H7 (cell line): ENCODE results near the gene CCT3. TPM values are rescaled to one million over a fixed set of nuclear protein-coding genes. Genes with fewer than 3 reads are reported as not detected.
A peak's percentile ranks its signal among the peaks of the same experiment; 100 is the strongest.

Source experiments
- DNase-seq: peaks from one replicate; pipeline ENCODE4 v3.0.0; 2012
- H3K27me3 ChIP-seq: 2 replicates; pipeline ENCODE4 v1.6.0; 2011; ENCODE audit warnings: mild to moderate bottlenecking, low read length; ENCODE audit not compliant: control insufficient read depth, insufficient read depth
- H3K36me3 ChIP-seq: replicated peaks from 2 replicates; pipeline ENCODE4 v1.5.1; 2011; ENCODE audit warnings: low read length; ENCODE audit not compliant: control insufficient read depth, insufficient read depth
- H3K4me3 ChIP-seq: 2 replicates; pipeline ENCODE4 v1.5.1; 2011; ENCODE audit warnings: low read depth, mild to moderate bottlenecking, control low read depth, low read length, moderate library complexity; ENCODE audit not compliant: insufficient read depth
- total RNA-seq: library from RNA; depleted of rRNA; stranded (reverse); fragments of >200 nt; shearing (Covaris generic); gene quantifications from 2 replicates; pipeline ENCODE4 v1.2.3, GENCODE V29; 2014

Gene CCT3
- total RNA-seq, 1 experiment from 2014 or later = 946 TPM

GRCh38 chr1:156285437-156285836 is 52.7 kb downstream of the CCT3 start:
- H3K27me3 ChIP-seq = no peaks in the 10 kb centered on the region
- no peaks in the 10 kb centered on the region for H3K36me3 ChIP-seq
- no peak overlapping the region for H3K4me3 ChIP-seq
- DNase-seq = no peak

GRCh38 chr1:156284757-156285156 is 53.3 kb downstream of the CCT3 start:
- Histone ChIP-seq H3K36me3 (no peaks in the 10 kb centered on the region; the same call in 1 of the 2 replicates), H3K27me3 (no peaks in the 10 kb centered on the region), H3K4me3 (no peak overlapping the region)
- DNase-seq = no peak

GRCh38 chr1:156284112-156284511 is 54.0 kb downstream of the CCT3 start, which contains the start of gene TMEM79:
TSS of gene TMEM79 (plus strand) at chr1:156284325. CDS start at chr1:156285227, 902 bp downstream.
- DNase-seq = no peak
- Histone ChIP-seq H3K4me3 (peak within 1 kb of the TSS; percentile 96), H3K36me3 (no peaks in the 10 kb centered on the region; the same call in none of the 2 replicates), H3K27me3 (no peaks in the 10 kb centered on the region)

GRCh38 chr1:156283521-156283920 is 54.6 kb downstream of the CCT3 start:
- peaks cover 5% of the 10 kb centered on the region for H3K36me3 ChIP-seq
- no peaks in the 10 kb centered on the region for H3K27me3 ChIP-seq
- DNase-seq = no peak
- H3K4me3 ChIP-seq = no peak overlapping the region; the same call in 1 of the 2 replicates

- Histone ChIP-seq H3K27me3 (no peaks in the 10 kb centered on the region), H3K36me3 (peaks cover 14% of the 10 kb centered on the region), H3K4me3 (peak within 1 kb of the TSS; percentile 96)
- peak; percentile 96 for DNase-seq
Observed at GRCh38 chr1:156282479-156283222, 55.4 kb downstream of the CCT3 start, which contains the start of gene SMG5. TSS of gene SMG5 (minus strand) at chr1:156282825. CDS start at chr1:156282680, 145 bp downstream.

- Histone ChIP-seq H3K36me3 (peaks cover 18% of the 10 kb centered on the region), H3K27me3 (no peaks in the 10 kb centered on the region), H3K4me3 (peak overlapping the region; percentile 96)
- peak; percentile 44 for DNase-seq
Observed at GRCh38 chr1:156281693-156282478, 56.2 kb downstream of the CCT3 start.

- Histone ChIP-seq H3K36me3 (peaks cover 22% of the 10 kb centered on the region), H3K4me3 (peak overlapping the region; percentile 96), H3K27me3 (no peaks in the 10 kb centered on the region)
- peak; percentile 17 for DNase-seq
Observed at GRCh38 chr1:156281281-156281680, 56.8 kb downstream of the CCT3 start.

- no peak for DNase-seq
- H3K4me3 ChIP-seq = no peak overlapping the region
- H3K27me3 ChIP-seq = no peaks in the 10 kb centered on the region
- peaks cover 30% of the 10 kb centered on the region for H3K36me3 ChIP-seq
Observed at GRCh38 chr1:156279837-156280236, 58.3 kb downstream of the CCT3 start.

GRCh38 chr1:156276966-156277381 is 61.1 kb downstream of the CCT3 start:
- no peak for DNase-seq
- Histone ChIP-seq H3K4me3 (no peak overlapping the region), H3K36me3 (peaks cover 51% of the 10 kb centered on the region), H3K27me3 (no peaks in the 10 kb centered on the region)

- Histone ChIP-seq H3K36me3 (peaks cover 54% of the 10 kb centered on the region), H3K27me3 (no peaks in the 10 kb centered on the region), H3K4me3 (no peak overlapping the region)
- DNase-seq = no peak
Observed at GRCh38 chr1:156276532-156276931, 61.6 kb downstream of the CCT3 start.

- Histone ChIP-seq H3K36me3 (peaks cover 63% of the 10 kb centered on the region), H3K27me3 (no peaks in the 10 kb centered on the region), H3K4me3 (no peak overlapping the region)
- no peak for DNase-seq
Observed at GRCh38 chr1:156270314-156270713, 67.8 kb downstream of the CCT3 start.

GRCh38 chr1:156268336-156268735 is 69.8 kb downstream of the CCT3 start:
- Histone ChIP-seq H3K27me3 (no peaks in the 10 kb centered on the region), H3K36me3 (peaks cover 55% of the 10 kb centered on the region), H3K4me3 (no peak overlapping the region)
- no peak for DNase-seq

GRCh38 chr1:156266051-156266450 is 72.0 kb downstream of the CCT3 start:
- Histone ChIP-seq H3K27me3 (no peaks in the 10 kb centered on the region), H3K4me3 (no peak overlapping the region), H3K36me3 (peaks cover 57% of the 10 kb centered on the region)
- no peak for DNase-seq

GRCh38 chr1:156263288-156263655 is 74.8 kb downstream of the CCT3 start:
- no peak for DNase-seq
- Histone ChIP-seq H3K27me3 (no peaks in the 10 kb centered on the region), H3K4me3 (no peak overlapping the region), H3K36me3 (peaks cover 70% of the 10 kb centered on the region)
